ENCODE data around the gene BPIFB4.
"Not testable (repeated sequence)": the region's sequence is repeated elsewhere in the genome, so short reads cannot be mapped to it uniquely, and the experiment has no call there.

Gene BPIFB4

GRCh38 chr20:33091147-33091546 lies 11.7 kb downstream of the BPIFB4 start:
- no peak for DNase-seq

GRCh38 chr20:33091693-33092092 lies 12.2 kb downstream of the BPIFB4 start:
- DNase-seq = no peak

GRCh38 chr20:33092361-33092760 lies 12.9 kb downstream of the BPIFB4 start:
- DNase-seq = no peak

GRCh38 chr20:33093074-33093473 lies 13.6 kb downstream of the BPIFB4 start:
- no peak for DNase-seq

GRCh38 chr20:33093582-33093981 lies 14.1 kb downstream of the BPIFB4 start:
- DNase-seq = no peak

GRCh38 chr20:33095249-33095648 lies 15.8 kb downstream of the BPIFB4 start:
- no peak for DNase-seq

- DNase-seq = peak; percentile 62 to 66
Measured at GRCh38 chr20:33095902-33096584, 16.6 kb downstream of the BPIFB4 start.

- DNase-seq = no peak
Measured at GRCh38 chr20:33097001-33097400, 17.6 kb downstream of the BPIFB4 start.

GRCh38 chr20:33099843-33100538 lies 20.5 kb downstream of the BPIFB4 start:
- DNase-seq = no peak

- DNase-seq = no peak
Measured at GRCh38 chr20:33103556-33103955, 24.1 kb downstream of the BPIFB4 start.

- no peak for DNase-seq
Measured at GRCh38 chr20:33104336-33104735, 24.9 kb downstream of the BPIFB4 start.

GRCh38 chr20:33105316-33105924 lies 26.0 kb downstream of the BPIFB4 start:
- DNase-seq = no peak

GRCh38 chr20:33106058-33106620 lies 26.7 kb downstream of the BPIFB4 start:
- DNase-seq = peak; percentile 16 to 28

- DNase-seq = no peak
Measured at GRCh38 chr20:33108661-33109060, 29.2 kb downstream of the BPIFB4 start.

GRCh38 chr20:33110147-33110825 lies 30.8 kb downstream of the BPIFB4 start:
- no peak for DNase-seq

GRCh38 chr20:33111306-33111705 lies 31.9 kb downstream of the BPIFB4 start:
- no peak for DNase-seq

- DNase-seq = no peak
Measured at GRCh38 chr20:33112547-33113386, 33.3 kb downstream of the BPIFB4 start.

- DNase-seq = no peak
Measured at GRCh38 chr20:33113387-33113908, 34.0 kb downstream of the BPIFB4 start.

GRCh38 chr20:33115501-33115900 lies 36.1 kb downstream of the BPIFB4 start:
- DNase-seq = not testable (repeated sequence)

GRCh38 chr20:33119725-33120720 lies 40.6 kb downstream of the BPIFB4 start:
- no peak for DNase-seq

GRCh38 chr20:33120934-33121333 lies 41.5 kb downstream of the BPIFB4 start:
- DNase-seq = no peak
